Measurements from ENCODE around the gene EDNRA.
A peak's percentile ranks its signal among the peaks of the same experiment; 100 is the strongest.

The EDNRA gene

DNA sequence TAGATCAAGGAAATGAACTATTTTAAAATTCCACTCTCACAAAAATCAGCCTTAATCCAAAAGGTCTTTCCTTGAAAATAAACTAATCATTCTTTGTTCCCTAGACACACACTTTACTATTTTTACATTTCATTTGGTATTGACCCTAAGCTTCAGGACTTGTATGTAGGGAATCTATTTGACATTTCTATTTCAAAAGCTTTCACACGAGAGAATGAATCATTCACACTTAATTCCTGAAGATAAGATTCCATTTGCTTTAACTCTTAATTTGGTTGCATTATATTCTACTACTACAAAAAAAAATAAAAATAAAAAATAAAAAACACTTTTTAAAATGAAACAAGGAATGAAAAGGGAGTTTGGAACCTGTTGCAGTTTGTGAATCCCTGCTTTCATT is 43.7 kb downstream of the EDNRA start:
- H3K4me3 ChIP-seq (replicated peaks; ENCODE audit: low read depth, low read length) = no peak overlapping the region
- no peak for DNase-seq (ENCODE audit: low read depth)
- TF ChIP-seq, protein P1, sequence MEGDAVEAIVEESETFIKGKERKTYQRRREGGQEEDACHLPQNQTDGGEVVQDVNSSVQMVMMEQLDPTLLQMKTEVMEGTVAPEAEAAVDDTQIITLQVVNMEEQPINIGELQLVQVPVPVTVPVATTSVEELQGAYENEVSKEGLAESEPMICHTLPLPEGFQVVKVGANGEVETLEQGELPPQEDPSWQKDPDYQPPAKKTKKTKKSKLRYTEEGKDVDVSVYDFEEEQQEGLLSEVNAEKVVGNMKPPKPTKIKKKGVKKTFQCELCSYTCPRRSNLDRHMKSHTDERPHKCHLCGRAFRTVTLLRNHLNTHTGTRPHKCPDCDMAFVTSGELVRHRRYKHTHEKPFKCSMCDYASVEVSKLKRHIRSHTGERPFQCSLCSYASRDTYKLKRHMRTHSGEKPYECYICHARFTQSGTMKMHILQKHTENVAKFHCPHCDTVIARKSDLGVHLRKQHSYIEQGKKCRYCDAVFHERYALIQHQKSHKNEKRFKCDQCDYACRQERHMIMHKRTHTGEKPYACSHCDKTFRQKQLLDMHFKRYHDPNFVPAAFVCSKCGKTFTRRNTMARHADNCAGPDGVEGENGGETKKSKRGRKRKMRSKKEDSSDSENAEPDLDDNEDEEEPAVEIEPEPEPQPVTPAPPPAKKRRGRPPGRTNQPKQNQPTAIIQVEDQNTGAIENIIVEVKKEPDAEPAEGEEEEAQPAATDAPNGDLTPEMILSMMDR (IDR thresholded peaks at IDR 0.05; ENCODE audit: low read length, missing control alignments) = no peak

DNA sequence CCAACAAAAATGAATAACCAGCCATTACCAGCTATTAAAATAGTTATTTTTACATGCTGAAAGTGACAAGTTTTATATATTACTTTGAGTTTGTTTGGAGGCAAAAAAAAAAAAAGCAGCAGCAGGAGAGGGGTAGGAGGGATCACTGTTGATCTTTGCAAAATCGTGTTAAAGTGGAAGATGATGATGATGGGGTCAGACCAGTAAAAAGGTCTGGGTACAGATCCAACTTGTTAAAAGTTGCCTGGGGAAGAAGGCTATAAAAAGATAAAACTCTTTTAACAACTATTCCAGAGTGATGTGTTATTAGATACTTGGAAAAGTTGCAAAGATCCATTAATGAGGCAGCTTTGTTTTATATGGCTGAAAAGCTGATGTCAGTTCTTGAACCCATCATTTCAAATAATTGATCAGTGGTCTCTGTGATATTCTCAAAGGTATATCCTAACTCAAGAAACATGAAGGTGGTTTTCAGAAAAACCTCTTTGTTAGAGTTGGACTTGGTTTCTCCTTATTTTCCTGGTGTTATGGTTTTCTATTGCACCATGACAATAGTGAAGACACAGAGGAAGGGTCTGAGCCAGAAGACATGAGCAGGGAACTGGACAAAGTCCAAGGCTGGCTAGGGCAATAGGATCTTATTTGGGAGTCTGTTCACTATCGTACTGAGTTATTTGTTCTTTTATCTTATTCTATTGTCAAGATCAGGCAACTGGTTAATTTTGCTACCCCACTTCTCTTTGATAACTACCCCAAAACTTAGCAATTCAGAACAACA is 44.8 kb downstream of the EDNRA start:
- DNase-seq (ENCODE audit: low read depth) = no peak
- no peak overlapping the region for H3K4me3 ChIP-seq (replicated peaks; ENCODE audit: low read depth, low read length)
- TF ChIP-seq, protein P1 (IDR thresholded peaks at IDR 0.05; ENCODE audit: low read length, missing control alignments) = no peak

DNA sequence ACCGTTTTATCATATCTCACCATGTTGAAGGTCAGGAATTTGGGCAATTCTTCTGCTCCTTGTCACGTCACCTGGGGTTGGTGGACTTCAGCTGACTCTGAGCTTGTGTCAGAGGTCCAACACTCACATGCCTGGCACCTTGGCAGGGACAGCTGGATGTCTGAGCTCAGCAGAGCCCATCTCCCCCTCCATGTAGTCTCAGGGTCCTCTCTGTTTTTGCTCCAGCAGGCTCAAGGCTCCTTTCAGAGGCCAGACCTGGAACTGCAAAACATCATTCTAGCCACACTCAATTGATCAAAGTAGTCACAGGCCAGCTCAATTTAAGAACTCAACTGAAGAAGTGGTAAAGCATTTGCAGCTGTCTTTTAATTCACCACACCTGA is 45.4 kb downstream of the EDNRA start:
- H3K4me3 ChIP-seq (replicated peaks; ENCODE audit: low read depth, low read length) = no peak overlapping the region
- DNase-seq (ENCODE audit: low read depth) = no peak
- TF ChIP-seq, protein P1 (IDR thresholded peaks at IDR 0.05; ENCODE audit: low read length, missing control alignments) = peak; percentile 15

DNA sequence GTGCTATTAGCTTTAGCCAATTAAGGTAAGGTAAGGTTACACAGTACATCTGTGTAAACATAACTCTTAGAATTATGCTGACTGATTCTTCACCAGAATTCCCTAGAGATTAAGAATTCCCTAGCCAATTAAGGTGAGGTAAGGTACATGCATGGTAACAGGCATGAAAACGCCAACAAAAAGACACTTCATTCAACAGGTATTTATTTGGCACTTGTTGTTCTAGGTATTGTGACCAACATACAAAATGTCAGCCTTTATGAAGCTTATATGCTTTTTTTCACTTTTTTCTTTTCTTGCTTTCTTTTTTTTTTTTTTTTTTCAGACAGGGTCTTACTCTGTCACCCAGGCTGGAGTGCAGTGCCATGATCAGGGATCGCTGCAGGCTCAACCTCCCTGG is 47.2 kb downstream of the EDNRA start:
- TF ChIP-seq, protein P1 (IDR thresholded peaks at IDR 0.05; ENCODE audit: low read length, missing control alignments) = no peak
- no peak for DNase-seq (ENCODE audit: low read depth)
- no peak overlapping the region for H3K4me3 ChIP-seq (replicated peaks; ENCODE audit: low read depth, low read length)

DNA sequence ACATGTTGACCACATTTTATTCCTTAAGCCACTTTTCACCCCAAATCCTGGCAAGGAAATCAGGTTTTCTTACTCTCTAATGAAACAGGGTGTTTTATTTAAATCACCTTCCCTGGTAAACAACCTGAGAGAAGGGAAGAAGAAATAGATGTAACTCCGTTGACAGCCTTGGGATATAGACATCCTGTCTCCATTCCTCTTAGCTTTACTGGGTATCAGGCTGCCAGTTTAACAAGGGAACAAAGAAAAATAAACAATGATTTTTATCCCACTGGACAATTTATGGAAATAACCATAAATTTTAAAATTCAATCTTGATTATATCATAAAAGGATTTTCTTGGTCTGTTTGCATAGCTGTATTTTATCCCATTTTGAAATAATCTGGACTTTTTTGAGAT is 49.2 kb downstream of the EDNRA start:
- DNase-seq (ENCODE audit: low read depth) = no peak
- TF ChIP-seq, protein P1 (IDR thresholded peaks at IDR 0.05; ENCODE audit: low read length, missing control alignments) = no peak
- H3K4me3 ChIP-seq (replicated peaks; ENCODE audit: low read depth, low read length) = no peak overlapping the region

DNA sequence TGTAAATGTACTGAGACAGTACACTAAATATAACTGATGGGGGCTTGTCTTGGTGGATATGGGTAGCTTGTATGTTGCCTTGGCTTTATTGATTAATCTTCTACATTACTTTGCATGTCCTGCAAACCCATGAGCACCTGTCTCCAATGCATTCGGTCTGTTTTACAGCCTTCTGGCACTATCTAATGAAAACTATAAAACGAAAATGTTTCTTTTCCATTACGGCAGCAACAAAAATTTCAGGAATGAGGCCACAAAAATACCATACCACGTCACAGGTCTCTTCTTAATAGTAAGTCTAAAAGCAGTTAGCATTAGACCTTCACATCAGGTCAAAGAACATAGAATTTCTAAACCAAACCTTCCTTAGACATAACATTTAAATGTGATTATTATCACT is 49.8 kb downstream of the EDNRA start:
- TF ChIP-seq, protein P1 (IDR thresholded peaks at IDR 0.05; ENCODE audit: low read length, missing control alignments) = no peak
- DNase-seq (ENCODE audit: low read depth) = no peak
- no peak overlapping the region for H3K4me3 ChIP-seq (replicated peaks; ENCODE audit: low read depth, low read length)

DNA sequence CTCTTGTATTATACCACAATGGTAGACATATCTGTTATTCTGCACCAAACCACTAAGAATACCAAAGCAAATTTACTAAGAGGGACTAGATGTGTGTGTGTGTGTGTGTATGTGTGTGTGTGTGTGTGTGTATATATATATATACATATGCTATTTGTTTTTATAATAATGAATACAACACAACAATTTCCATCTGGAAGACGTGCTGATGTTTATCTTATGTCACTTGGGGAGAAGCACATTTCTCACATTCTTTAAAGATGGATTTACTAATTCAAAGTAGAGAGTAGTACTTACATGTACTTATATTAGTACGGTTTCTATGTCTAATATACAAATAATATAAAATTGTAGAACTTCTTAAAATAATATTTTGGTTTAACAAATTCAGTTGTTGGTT is 52.0 kb downstream of the EDNRA start:
- no peak overlapping the region for H3K4me3 ChIP-seq (replicated peaks; ENCODE audit: low read depth, low read length)
- TF ChIP-seq, protein P1 (IDR thresholded peaks at IDR 0.05; ENCODE audit: low read length, missing control alignments) = no peak
- DNase-seq (ENCODE audit: low read depth) = no peak
